Stimulated activated CD4-positive, alpha-beta T cell treated with anti-CD3 and anti-CD28 coated beads, Interleukin-15, amount 100 ng/mL, for 24 hours (primary cell): ENCODE results near the gene PCDH7.

Experiments
- DNase-seq: peaks from one replicate; pipeline ENCODE4 v3.0.0-alpha.2; 2020

PCDH7 gene

GRCh38 chr4:30728311-30728710, 8.1 kb downstream of the PCDH7 start:
- DNase-seq, result no peak

GRCh38 chr4:30743897-30744296, 23.7 kb downstream of the PCDH7 start:
- DNase-seq, result no peak

- DNase-seq, result no peak
Measured at GRCh38 chr4:30744386-30744785, 24.2 kb downstream of the PCDH7 start.

GRCh38 chr4:30744957-30745640, 24.9 kb downstream of the PCDH7 start:
- no peak for DNase-seq

- no peak for DNase-seq
Measured at GRCh38 chr4:30746735-30747134, 26.6 kb downstream of the PCDH7 start.

GRCh38 chr4:30753316-30753715, 33.1 kb downstream of the PCDH7 start:
- DNase-seq, result no peak

GRCh38 chr4:30754021-30754420, 33.9 kb downstream of the PCDH7 start:
- DNase-seq, result no peak

GRCh38 chr4:30755346-30755745, 35.2 kb downstream of the PCDH7 start:
- DNase-seq, result no peak

- DNase-seq, result no peak
Measured at GRCh38 chr4:30756553-30756952, 36.4 kb downstream of the PCDH7 start.

GRCh38 chr4:30757357-30757756, 37.2 kb downstream of the PCDH7 start:
- DNase-seq, result no peak

- no peak for DNase-seq
Measured at GRCh38 chr4:30760551-30760950, 40.4 kb downstream of the PCDH7 start.

- DNase-seq, result no peak
Measured at GRCh38 chr4:30763321-30763727, 43.2 kb downstream of the PCDH7 start.

GRCh38 chr4:30765022-30765421, 44.9 kb downstream of the PCDH7 start:
- no peak for DNase-seq

- DNase-seq, result no peak
Measured at GRCh38 chr4:30767147-30767845, 47.1 kb downstream of the PCDH7 start.

- DNase-seq, result no peak
Measured at GRCh38 chr4:30768277-30768676, 48.1 kb downstream of the PCDH7 start.

GRCh38 chr4:30769093-30769492, 48.9 kb downstream of the PCDH7 start:
- no peak for DNase-seq

GRCh38 chr4:30770049-30770549, 49.9 kb downstream of the PCDH7 start:
- no peak for DNase-seq

- DNase-seq, result no peak
Measured at GRCh38 chr4:30770812-30771211, 50.6 kb downstream of the PCDH7 start.

- no peak for DNase-seq
Measured at GRCh38 chr4:30776451-30776850, 56.3 kb downstream of the PCDH7 start.

GRCh38 chr4:30776921-30777415, 56.8 kb downstream of the PCDH7 start:
- no peak for DNase-seq
